H1 (cell line): Measurements from ENCODE around the gene SYMPK. TPM values are rescaled to one million over a fixed set of nuclear protein-coding genes. Genes with fewer than 3 reads are reported as not detected.

ENCODE experiments used
- CBX8 ChIP-seq: fragments of 300-800, 300-1000 bp; sonication (generic); IDR thresholded peaks from 2 replicates; pipeline ENCODE4 v1.7.1; 2016; ENCODE audit warnings: low read depth, low read length, borderline replicate concordance
- MAFK ChIP-seq: IDR thresholded peaks from 2 replicates; pipeline ENCODE4 v1.6.1; 2012; ENCODE audit warnings: low read depth, mild to moderate bottlenecking, improper control_type of control experiment, low read length
- SIX5 ChIP-seq: IDR thresholded peaks from 2 replicates; pipeline ENCODE4 v1.6.1; 2011; ENCODE audit warnings: mild to moderate bottlenecking, low read depth, low read length
- polyA plus RNA-seq, 7 experiments: library from polyadenylated mRNA; depleted of rRNA in 3 of 7; stranded (reverse) in 5 of 7; unstranded in 2 of 7; fragments of >200 nt in 5 of 7; fragments of 200-250 nt in 2 of 7; gene quantifications; 1 replicate in 5 of 7; 2 replicates in 1 of 7; 4 replicates in 1 of 7; pipeline versions ENCODE4 v1.2.1 to v1.2.3, GENCODE V29; 2011 to 2013; ENCODE audit warnings: missing spikeins in 2 of 7, mixed read lengths in 2 of 7
- total RNA-seq: library from RNA; stranded (reverse); fragmentation: NEBNext Ultra II Directional; extraction: Animal tissue kit (Norgen Biotek cat#: 25700); gene quantifications from 2 replicates; pipeline ENCODE4 v1.2.1, GENCODE V29; 2021
- TF ChIP-seq, protein P1 (sequence below): IDR thresholded peaks from 2 replicates; pipeline ENCODE4 v1.6.1; 2012; ENCODE audit warnings: low read length, inconsistent platforms

SYMPK gene
- total and polyA plus RNA-seq, 2 of the 8 experiments (the other 6 are each of a cell fraction or from before 2014, with no cell fraction given): 93.6 to 99.5 TPM

DNA sequence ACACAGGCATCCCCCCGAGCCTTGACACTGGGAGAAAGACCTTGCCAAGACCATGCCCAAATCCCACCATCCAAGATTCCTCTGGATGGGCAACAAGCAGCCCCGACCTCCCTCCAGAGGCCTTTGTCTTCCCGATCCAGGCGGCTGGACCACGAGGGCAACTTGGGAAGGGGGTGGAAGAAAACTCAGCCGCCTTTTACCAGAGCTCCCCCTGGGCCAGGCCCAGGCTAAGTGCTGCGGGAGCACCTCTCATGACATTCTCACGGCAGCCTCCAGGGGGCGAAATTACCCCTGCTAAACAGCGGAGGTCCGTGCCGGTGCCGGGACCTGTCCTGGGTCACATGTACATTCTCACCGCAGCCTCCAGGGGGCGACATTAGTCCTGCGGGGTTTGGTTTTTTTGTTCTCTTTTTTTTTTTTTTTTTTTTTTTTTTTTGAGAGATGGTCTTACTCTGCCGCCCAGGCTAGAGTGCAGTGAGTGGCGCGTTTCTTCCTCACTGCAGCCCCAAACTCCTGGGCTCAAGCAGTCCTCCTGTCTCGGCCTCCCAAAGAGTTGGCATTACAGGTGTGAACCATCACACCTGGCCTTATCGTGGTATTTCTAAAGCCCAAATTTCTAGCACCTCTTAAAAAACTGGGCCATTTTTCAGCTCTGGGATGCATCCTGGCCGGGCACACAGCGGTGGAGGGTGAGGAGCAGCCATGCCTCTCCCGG is 45.8 kb downstream of the SYMPK start (continued):
- no peak for TF ChIP-seq CBX8
- TF ChIP-seq, protein P1, sequence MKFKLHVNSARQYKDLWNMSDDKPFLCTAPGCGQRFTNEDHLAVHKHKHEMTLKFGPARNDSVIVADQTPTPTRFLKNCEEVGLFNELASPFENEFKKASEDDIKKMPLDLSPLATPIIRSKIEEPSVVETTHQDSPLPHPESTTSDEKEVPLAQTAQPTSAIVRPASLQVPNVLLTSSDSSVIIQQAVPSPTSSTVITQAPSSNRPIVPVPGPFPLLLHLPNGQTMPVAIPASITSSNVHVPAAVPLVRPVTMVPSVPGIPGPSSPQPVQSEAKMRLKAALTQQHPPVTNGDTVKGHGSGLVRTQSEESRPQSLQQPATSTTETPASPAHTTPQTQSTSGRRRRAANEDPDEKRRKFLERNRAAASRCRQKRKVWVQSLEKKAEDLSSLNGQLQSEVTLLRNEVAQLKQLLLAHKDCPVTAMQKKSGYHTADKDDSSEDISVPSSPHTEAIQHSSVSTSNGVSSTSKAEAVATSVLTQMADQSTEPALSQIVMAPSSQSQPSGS: no peak
- TF ChIP-seq SIX5: no peak
- TF ChIP-seq MAFK: no peak
